ENCODE data around the gene LGR4.
A peak's percentile ranks its signal among the peaks of the same experiment; 100 is the strongest.

Gene LGR4

DNA sequence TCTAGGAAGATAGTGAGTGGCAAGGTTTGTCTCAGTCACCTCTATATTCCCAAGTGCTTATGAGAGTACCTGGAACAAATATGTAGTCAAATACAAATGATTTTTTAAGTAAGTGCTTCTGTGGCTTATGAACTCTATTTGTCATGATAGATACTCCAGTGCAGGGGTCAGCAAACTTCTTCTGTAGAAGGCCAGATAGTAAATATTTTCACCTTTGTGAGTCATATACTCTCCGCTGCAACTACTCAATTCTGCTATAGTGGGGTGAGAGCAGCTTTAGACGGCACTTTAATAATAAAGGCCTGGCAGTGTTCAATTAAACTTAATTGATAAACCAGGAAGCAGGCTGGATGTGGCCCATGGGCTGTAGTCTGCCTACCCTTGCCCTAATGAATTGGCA lies 97.2 kb downstream of the LGR4 start:
- no peak for DNase-seq

DNA sequence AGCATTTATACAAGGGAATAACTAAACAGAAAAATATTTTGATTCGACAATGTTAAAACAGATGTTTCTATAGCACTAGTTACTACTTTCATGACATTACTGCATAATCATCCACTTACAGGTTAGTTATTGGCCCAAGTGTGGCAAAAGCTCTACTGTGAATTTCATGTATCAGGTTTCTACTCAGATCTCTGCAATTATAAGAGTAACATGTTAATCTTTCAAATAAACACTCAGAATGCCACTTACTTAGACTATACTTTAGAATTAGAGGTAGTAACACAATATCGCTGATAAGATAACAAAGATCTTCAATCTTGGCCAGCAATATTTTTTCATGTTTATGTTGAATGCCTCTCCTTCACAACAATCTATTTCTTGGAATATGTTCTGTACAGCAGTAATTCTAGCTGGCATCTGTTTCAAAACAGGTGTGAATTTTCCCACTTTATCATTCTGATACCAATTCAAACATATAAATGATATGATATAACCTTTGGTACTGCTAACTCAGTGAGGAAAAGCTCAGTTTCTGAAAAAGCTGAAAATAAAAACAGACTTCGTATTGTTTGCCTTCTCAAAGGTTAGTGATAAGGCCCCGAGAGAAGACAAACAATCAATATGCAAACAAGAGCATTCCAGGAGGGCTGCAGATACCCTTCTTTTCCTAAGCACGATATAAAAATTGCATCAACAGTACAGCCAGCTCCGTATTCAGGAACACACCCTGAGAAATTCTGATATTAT lies 98.6 kb downstream of the LGR4 start:
- DNase-seq = no peak

DNA sequence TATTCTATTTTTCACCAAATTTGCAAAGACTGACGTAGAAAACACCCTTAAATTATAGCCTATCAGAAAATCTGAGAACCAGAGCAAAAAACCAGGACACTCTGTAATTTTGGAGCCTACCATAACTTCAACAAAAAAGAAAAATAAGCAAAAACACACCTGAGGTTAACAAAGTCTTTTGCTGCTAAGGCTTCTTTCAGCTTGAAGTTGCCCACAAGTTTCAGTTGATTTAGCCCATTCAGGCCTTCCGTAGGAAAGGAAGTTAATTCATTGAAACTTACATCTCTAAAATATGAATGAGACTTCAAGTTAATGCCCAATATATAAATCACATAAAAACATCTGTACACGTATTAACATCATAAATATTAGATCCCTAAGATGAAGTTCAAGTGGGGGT lies 99.2 kb downstream of the LGR4 start:
- no peak for DNase-seq

DNA sequence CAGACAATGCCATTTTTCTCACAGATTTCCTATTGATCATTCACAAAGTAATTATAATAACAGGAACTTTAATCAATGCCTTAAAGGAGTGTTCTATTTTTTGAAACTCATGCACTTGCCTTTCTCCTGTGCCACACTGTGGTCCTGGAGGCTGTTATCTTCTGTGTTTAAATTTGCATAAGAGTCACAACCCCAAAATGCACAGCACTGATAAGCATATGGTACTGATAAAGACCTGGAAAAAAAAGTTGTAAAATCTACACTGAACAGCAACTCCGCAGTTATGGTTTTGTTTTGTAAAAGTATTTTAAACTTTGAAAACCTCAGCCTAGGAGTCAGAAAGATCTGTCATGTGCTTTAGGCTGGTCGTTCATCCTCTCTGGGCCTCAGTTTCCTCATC lies 100.4 kb downstream of the LGR4 start:
- DNase-seq = no peak

DNA sequence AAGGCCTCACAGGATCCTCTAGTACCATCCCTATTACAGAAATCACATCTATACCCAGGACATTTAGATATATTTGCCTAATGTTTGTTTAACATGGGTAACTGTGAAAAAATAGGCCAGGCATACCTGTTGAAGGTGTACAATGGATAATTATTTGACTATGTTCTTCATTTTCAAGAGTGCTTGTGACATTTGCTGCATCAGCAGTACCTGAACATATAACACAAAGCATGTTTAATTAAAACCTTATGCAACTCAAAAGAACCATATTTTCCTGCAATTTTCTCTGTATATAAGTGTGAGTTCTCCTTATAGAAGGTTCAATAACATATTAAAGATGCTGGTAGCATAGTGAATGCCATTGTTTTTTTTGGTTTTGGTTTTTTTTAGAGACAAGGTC lies 101.1 kb downstream of the LGR4 start:
- no peak for DNase-seq

DNA sequence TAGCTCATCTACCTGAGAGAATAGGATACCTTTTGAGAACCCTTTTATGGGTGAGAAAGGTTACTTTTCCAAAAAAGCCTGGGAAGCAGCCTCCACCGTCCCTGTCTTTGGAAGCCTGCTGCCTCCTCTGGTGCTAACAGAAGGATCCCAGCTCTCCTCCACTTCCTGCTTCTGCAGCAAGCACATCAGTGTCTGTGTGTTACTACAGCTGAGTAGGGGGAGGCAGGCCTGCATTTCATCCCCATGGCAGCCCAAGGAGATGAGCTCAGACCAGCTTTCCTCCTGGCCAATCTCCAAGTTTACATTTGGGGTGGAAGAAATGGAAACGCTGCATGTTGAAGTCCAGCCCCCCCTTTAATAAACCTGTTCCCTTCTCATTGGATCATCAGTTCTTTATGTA lies 102.2 kb downstream of the LGR4 start:
- no peak for DNase-seq

DNA sequence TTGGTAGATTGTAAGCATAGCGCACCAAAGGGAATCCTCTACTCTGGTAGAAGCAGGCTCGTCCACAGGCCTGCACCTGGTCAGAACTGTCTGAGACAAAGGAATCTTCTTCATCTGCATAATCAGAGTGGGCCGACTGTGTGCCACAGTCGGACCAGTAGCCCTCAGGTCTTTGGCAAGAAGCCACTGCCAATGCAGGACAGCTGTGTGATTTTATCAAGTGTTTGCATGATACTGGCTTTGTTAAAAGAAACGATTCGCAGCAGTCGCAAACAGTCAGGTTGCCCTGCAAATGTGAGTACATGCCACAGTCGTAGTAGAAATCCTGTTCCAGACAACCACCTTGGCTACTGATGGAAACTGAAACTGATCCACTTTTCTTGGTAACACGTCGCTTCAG lies 104.7 kb downstream of the LGR4 start:
- no peak for DNase-seq

DNA sequence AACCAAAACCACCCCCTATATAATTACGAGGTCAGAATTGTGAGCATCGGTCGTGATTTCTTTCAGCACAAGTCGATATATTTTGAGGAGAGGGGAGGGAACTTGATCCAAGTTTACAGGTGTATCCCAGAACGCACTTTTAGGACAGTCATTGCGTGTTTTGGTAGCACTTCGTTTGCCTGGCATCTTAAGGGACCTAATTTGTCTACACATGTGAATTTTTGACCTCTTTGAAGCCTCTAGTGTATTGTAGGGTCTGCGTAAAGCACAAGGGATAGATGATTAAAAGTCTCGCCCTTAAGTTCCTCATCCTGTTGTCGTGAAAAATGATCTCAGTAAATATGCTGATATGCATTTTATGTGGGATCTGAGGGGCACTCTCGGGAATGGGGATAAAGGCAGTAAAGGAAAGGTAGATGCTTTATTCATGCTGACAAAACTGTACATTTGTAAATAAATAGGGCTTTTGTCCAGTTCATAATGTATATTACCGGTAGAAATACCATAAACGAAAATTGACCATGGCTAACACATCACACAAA lies 108.9 kb downstream of the LGR4 start:
- no peak for DNase-seq

DNA sequence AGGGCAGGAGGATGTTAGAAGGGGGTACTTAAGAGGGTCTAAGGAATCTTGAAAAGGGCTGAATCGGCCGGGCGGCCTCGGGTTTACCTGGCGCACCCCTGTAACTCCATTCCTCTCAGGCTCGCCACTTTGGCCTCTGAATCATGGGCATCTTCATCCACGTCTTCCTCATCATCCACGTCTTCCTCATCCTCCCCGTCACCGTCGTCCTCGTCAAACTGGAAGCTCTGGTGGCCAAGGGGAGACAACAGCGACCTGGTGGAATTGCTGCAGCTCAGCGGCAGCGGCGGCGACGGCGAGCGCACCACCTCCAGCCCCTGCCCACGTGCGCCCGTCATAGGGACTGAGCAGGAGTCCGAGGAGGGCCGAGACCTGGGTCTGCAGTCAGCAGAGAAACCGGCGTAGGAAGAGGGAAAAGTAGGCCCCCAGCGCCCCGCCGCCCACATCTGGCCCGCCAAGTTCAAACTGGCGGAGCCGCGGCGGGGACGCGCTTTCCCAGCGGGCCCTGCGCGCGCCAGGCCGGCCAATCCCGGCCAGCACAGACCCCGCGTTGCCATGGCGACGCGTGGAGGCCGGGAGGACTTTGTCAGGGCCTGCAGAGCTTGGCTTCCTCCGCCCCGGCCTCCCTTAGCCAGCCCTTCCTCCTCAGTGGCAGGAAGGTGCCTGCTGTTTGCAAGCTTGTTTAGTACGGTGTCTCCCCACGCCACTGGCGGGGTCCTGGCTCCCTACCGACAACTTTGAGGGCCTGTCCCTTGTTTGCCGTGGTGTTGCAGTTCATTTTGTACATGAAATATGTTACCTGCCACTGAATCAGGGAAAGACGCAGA lies 109.6 kb downstream of the LGR4 start, which contains the start of gene CCDC34:
Gene CCDC34 (minus strand): TSS at position 467 of the 827 bp plus-strand sequence. CDS start 21 bp downstream, at position 446.
- DNase-seq = peak; percentile 80

DNA sequence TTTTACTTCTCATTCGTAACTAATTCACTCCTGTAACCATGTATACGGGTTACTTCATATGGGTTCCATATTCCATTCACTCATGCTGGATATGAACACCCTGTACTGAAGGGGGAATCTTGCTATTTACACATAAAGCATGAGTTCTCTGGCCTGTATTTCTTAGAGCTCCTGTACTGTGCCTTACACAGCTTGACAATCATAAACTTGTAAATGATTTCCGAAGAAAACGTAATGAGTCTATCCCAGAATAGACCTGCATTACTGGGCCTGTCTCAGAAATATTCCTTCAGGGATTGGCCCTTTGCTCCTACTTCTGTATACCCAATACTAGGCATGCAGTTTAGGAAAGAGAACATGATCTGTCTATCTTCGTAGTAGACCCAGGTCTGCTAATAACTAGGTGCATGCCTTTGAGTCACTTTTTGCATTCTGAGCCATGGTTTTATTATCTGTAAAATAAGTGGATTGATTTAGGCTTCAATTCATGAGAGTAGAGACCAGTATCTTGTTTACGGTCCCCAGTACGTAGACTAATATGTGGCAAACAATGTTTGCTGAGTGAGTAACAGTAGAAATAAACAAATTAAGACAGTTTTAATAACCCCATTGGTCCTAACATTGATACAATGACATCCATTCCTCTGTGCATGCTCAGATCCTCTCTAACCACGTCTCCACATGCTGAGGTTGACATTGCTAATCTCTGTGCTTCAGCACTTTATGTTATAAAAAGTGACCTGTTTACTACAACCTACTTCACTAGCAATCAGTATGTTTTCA lies 110.8 kb downstream of the LGR4 start:
- DNase-seq = no peak

DNA sequence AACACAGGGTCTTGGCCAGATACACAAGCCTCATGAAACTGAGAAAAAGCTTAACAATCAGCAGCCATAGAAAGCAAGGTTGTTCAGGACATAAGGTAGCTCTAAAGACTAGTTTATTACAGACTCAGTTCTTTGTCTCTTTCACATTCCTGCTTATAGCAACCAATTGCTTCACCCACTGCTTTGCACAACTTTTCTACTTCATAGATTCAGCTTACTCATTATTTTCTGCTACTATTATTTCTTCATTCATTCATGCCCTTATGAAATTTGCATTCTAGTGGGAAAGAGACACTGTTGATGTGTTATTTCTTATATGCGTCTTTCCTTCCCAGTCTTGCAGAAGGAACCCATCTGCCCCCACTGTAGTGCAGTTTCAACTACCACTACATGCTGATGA lies 114.3 kb downstream of the LGR4 start:
- no peak for DNase-seq

DNA sequence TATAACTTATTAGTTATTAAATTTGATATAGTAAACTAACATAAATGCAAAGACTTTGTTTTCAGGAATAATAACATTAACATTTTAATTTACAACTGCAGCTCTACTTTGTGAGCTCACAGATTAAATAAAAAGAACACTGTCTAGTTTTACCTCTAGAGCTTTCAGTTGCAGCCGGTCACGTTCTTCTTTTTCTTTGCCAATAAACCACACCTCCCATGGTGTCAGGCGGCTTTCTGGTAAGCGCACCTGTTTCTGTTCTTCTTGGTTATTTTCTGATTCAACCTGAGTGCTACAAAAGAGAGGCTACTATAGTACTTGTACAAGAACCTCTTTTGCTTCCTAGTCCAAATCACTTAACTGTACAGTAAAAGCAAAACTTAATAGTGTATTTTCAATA lies 115.3 kb downstream of the LGR4 start:
- peak; percentile 64 for DNase-seq

DNA sequence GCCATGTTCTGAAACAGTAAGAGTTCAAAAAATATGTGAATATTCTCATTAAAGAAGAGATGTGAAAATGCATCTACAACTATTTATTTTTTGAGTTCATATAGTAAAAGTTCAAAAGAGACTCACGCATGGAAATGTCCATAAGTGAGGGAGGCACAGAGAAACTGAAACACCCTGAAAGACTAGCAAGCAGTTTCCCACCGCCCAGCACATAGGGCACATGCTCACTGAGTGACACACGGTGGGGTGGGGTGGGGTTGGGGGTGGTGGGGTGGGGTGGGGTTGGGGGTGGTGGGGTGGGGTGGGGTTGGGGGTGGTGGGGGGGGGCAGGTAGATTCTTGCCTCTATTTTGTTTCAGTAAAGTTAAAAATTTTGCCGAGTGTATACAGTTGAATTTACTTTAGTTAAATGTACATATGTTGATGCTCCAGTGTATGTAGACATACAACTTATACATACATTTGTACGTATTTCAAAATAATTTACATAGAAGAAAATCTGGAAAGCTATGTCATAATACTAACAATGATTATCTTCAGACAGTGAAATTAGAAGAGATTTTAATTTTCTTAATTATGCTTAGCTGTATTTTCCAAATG lies 115.9 kb downstream of the LGR4 start:
- DNase-seq = no peak

DNA sequence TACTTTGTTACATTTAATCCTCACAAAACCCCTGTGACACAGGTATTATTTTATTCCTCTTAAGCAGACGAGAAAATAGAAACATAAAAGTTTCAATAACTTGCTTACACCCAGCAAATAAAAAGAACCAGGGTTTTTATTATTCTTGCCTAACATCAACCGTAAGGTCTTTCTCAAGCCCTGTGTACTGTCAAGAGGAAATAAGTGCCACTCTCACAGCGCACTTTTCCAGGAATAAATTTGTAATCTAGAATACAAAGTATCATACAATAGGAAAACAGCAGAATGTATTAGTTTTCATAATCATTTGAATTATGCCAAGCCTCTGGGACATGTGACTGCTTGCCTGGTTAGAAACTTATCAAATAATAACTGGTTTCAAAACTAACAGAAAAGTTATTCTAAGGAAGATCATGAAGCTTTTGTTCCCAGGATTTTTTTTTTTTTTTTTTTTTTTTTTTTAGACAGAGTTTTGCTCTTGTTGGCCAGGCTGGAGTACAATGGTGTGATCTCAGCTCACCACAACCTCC lies 117.0 kb downstream of the LGR4 start:
- no peak for DNase-seq

DNA sequence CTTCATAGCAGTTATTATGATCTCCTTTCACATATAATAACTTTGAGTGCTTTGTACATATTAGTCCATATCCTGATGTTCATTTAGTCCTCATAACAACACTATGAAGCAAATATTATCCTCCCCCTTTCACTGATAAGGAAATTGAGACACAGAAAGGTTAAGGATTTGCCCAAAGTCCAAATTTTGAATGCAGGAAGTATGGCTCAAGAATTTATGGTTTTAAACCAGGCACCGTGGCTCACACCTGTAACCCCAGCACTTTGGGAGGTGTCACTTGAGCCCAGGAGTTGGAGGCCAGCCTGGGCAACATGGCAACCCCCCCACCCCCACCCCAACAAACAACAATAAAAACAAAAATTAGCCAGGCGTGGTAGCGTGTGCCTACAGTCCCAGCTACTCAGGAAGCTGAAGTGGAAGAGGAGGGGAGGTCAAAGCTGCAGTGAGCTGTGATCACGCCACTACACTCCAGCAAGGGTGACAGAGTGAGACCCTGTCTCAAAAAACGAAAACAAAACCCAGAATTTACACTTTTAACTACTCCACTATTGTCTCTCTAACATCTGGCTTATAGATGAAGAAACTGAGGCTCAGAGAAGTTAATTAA lies 118.1 kb downstream of the LGR4 start:
- no peak for DNase-seq

DNA sequence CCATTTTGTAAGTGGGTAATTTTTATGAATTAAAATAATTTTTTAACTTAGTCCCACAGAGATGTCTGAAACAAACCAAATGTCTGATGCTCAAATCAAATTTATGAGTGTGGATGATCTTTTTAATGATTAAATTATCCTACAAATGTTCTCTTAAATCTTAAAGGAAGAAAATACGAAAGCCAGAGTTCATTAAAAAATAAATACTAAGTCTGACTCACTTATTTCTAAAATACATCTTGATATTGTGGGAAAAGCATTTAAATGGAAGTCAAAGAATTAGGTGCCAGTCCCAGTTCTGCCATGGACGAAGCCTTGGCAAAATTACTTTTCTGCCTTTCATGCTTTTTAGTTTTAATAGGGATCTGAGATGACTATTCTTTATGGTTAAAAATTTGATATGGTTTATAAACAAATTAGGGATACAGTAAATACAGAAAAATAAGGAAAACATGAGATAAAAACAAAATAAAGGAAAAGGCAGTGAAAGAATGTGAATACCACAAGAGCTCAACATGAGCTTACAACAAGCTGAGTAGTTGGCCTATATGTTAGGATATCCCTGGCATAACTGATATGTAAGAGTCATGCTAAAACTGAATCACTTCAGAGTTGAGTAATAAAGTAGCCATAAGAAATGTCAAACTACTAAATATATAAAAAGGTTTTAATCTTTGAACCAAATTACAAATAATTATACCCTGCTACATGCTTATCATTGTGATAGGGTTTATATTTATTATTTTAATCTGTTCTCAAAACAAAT lies 118.8 kb downstream of the LGR4 start:
- DNase-seq = no peak

DNA sequence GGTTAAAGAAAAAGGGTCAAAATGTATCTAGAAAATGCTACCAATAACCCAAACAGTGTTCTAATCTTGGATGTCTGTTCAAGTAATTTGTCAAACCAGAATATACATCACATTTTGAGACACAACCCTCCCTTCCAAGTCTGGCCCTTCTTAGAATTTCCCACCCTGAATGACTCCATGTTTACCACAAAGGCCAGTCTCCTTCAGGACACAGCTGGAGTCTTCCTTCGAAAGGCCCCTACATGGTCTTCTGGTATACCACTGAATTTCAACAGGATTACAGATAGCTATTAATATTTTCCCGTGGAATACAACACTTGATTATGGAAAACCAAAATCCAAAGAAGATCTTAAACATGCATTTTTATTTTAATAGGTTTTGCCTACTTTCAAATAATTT lies 119.8 kb downstream of the LGR4 start:
- no peak for DNase-seq

DNA sequence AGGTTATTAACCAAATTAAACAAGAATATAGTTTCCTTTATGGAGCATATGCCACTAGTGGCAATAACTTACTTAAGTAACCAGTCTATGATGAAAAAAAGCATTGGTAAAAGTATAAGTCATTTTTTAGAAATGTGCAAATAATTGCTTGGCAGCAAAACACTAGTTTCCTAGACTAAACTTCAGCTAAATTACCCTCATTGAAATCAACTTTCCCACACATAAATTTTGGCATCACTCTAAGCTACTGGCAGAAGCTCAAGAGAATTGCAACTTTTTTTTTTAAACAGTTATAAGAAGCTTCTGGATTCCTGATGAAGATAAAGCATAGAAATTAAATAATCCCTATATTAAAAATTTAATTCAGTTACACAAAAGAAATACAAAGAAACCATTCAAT lies 122.1 kb downstream of the LGR4 start:
- DNase-seq = no peak

DNA sequence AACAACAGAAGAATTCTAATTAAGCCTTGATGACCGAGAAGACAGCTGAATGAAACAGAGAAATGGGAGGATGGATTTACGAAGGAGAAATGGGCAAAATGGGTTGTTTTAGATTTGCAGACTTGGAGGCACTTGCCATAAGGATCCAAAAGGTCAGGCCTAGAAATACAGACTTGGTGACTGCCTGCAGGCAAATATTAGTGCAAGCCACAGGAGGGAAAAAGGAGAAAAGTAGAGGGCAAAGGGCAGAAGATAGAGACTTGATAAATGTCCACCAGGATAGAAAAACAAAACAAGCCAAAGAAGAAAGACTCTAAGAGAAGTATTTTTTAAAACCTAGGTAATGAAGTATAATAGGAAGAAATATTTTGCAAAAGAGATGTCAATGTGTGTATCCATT lies 122.7 kb downstream of the LGR4 start:
- no peak for DNase-seq

DNA sequence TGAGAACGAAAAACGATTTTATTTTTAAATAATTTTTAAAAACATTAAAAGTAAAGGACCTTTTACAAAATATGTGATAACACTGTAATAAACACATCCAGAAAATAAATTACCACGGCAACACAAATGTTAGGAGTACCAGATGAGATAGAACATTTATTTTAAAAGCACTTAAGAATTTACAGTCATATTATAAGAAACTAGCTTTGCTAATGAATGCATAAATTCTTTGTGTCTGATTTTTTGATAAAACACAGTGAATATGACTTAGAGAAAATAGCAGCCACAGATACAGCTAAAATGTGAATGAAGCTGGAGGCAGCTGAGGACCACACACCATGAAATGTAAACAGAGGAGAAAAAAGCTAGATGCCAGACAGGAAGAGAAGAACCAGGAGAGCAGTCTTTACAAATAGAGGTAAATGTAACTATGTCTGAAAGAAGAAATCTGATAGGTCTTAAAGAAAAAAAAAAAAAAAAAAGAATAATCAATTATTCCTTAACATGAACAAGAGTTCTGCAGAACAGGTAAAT lies 124.2 kb downstream of the LGR4 start:
- peak; percentile 65 for DNase-seq

Measured in DMS79 treated with DMSO at 0.1 percent for 48 hours (cell line).